Endodermal cell (in vitro differentiated cells): ENCODE data around the gene PYURF. TPM values are rescaled to one million over a fixed set of nuclear protein-coding genes. Genes with fewer than 3 reads are reported as not detected.
A peak's percentile ranks its signal among the peaks of the same experiment; 100 is the strongest.

Experiments used
- DNase-seq: peaks from one replicate; pipeline ENCODE4 v3.0.0-alpha.2; 2017
- H3K27ac ChIP-seq: 2 replicates; pipeline ENCODE4 v1.5.1; 2013; ENCODE audit warnings: mild to moderate bottlenecking, low read depth, low read length, moderate library complexity
- H3K27me3 ChIP-seq: 2 replicates; pipeline ENCODE4 v1.6.1; 2013; ENCODE audit warnings: mild to moderate bottlenecking, low read length, moderate library complexity; ENCODE audit not compliant: insufficient read depth, control insufficient read depth, poor library complexity, severe bottlenecking
- H3K36me3 ChIP-seq: 2 replicates; pipeline ENCODE4 v1.7.0; 2013; ENCODE audit warnings: mild to moderate bottlenecking, low read length, moderate library complexity; ENCODE audit not compliant: control insufficient read depth, insufficient read depth
- H3K4me1 ChIP-seq: one replicate; pipeline ENCODE4 v1.7.0; 2013; ENCODE audit warnings: low read length; ENCODE audit not compliant: control insufficient read depth, insufficient read depth
- H3K4me3 ChIP-seq: 2 replicates; pipeline ENCODE4 v1.5.1; 2013; ENCODE audit warnings: mild to moderate bottlenecking, low read length, moderate library complexity
- H3K9ac ChIP-seq: 2 replicates; pipeline ENCODE4 v1.6.1; 2013; ENCODE audit warnings: mild to moderate bottlenecking, low read length, moderate library complexity; ENCODE audit not compliant: poor library complexity, severe bottlenecking; ENCODE audit errors: extremely low read depth
- H3K9me3 ChIP-seq: 2 replicates; pipeline ENCODE4 v1.6.1; 2013; ENCODE audit warnings: mild to moderate bottlenecking, low read length, moderate library complexity; ENCODE audit not compliant: control insufficient read depth
- H3K27ac Mint-ChIP-seq: 2 replicates; pipeline ENCODE4 v1.8.0; 2020; ENCODE audit warnings: mixed read lengths
- H3K27me3 Mint-ChIP-seq: 2 replicates; pipeline ENCODE4 v1.8.0; 2021; ENCODE audit warnings: mild to moderate bottlenecking, mixed read lengths; ENCODE audit not compliant: insufficient read depth
- H3K36me3 Mint-ChIP-seq: 2 replicates; pipeline ENCODE4 v1.8.0; 2020; ENCODE audit warnings: low read depth, mixed read lengths
- H3K4me1 Mint-ChIP-seq: 2 replicates; pipeline ENCODE4 v1.8.0; 2020; ENCODE audit warnings: mixed read lengths
- H3K4me3 Mint-ChIP-seq: 2 replicates; pipeline ENCODE4 v1.8.0; 2020; ENCODE audit warnings: mild to moderate bottlenecking, moderate library complexity, mixed read lengths
- H3K9me3 Mint-ChIP-seq: 2 replicates; pipeline ENCODE4 v1.8.0; 2020; ENCODE audit warnings: mild to moderate bottlenecking, mixed read lengths
- CTCF ChIP-seq: fragments of 200-600 bp; sonication (generic); conservative IDR thresholded peaks from 2 replicates; pipeline ENCODE4 v1.5.0; 2021; ENCODE audit warnings: antibody characterized with exemption, mild to moderate bottlenecking
- WGBS, 2 experiments: methylation state at CpG; one replicate each; pipeline versions ENCODE4 v1.1.5 to v1.1.7; 2013; ENCODE audit warnings: missing lambda C conversion rate in 2 of 2, mixed read lengths in 1 of 2; ENCODE audit not compliant: insufficient coverage in 1 of 2, insufficient read length in 1 of 2; 5-methylcytosine and 5-hydroxymethylcytosine counted together
- total RNA-seq, 2 donors: library from RNA; stranded (reverse); fragmentation: NEBNext Ultra II Directional in 1 of 2; extraction: Animal tissue kit (Norgen Biotek cat#: 25700) in 1 of 2; gene quantifications; 2 replicates in 1 of 2; 3 replicates in 1 of 2; pipeline ENCODE4 v1.2.1, GENCODE V29; 2021

PYURF gene
- total RNA-seq, 2 donors from 2014 or later, result 47.8 to 58.3 TPM

GRCh38 chr4:88526221-88526815 is 2.7 kb upstream of the PYURF start:
- Histone ChIP-seq H3K27ac (no peak overlapping the region), H3K36me3 (peaks cover 6% of the 10 kb centered on the region), H3K4me3 (no peak overlapping the region), H3K9ac (no peak overlapping the region), H3K9me3 (no peaks in the 10 kb centered on the region), H3K27me3 (no peaks in the 10 kb centered on the region), H3K4me1 (no peaks in the 10 kb centered on the region)
- Mint-ChIP-seq H3K27ac (no peak overlapping the region), H3K4me3 (no peak overlapping the region), H3K4me1 (peaks cover 8% of the 10 kb centered on the region), H3K36me3 (peaks cover under 1% of the 10 kb centered on the region), H3K27me3 (no peaks in the 10 kb centered on the region), H3K9me3 (no peaks in the 10 kb centered on the region)
- DNase-seq, result no peak
- 65 to 92% methylated on average over 1 of the region's 1 CpG for WGBS, 2 experiments
- peak; percentile 59 for TF ChIP-seq CTCF

GRCh38 chr4:88524171-88524570 is 595 bp upstream of the PYURF start:
- H3K27me3 ChIP-seq, result no peaks in the 10 kb centered on the region
- peak overlapping the region; percentile 74 for H3K27ac ChIP-seq
- H3K9me3 Mint-ChIP-seq, result no peaks in the 10 kb centered on the region
- H3K4me1 ChIP-seq, result no peaks in the 10 kb centered on the region
- H3K27me3 Mint-ChIP-seq, result no peaks in the 10 kb centered on the region
- peak overlapping the region; percentile 90 for H3K4me3 Mint-ChIP-seq
- TF ChIP-seq CTCF, result no peak
- peak overlapping the region; percentile 70 for H3K9ac ChIP-seq
- H3K4me3 ChIP-seq, result peak overlapping the region; percentile 92
- H3K9me3 ChIP-seq, result no peaks in the 10 kb centered on the region
- peaks cover 15% of the 10 kb centered on the region for H3K36me3 Mint-ChIP-seq
- no peak for DNase-seq
- H3K36me3 ChIP-seq, result peaks cover 21% of the 10 kb centered on the region
- peak overlapping the region; percentile 87 for H3K27ac Mint-ChIP-seq
- peaks cover 8% of the 10 kb centered on the region for H3K4me1 Mint-ChIP-seq
- 64 to 80% methylated on average over 2 of the region's 2 CpGs for WGBS, 2 experiments

GRCh38 chr4:88522702-88523324 is 763 bp downstream of the PYURF start:
- no peaks in the 10 kb centered on the region for H3K9me3 Mint-ChIP-seq
- Histone ChIP-seq H3K9ac (peak overlapping the region; percentile 70), H3K4me1 (no peaks in the 10 kb centered on the region), H3K4me3 (peak overlapping the region; percentile 92), H3K36me3 (peaks cover 21% of the 10 kb centered on the region), H3K9me3 (no peaks in the 10 kb centered on the region), H3K27me3 (no peaks in the 10 kb centered on the region), H3K27ac (peak overlapping the region; percentile 60)
- peak overlapping the region; percentile 91 for H3K27ac Mint-ChIP-seq
- H3K4me3 Mint-ChIP-seq, result peak overlapping the region; percentile 90
- no peaks in the 10 kb centered on the region for H3K27me3 Mint-ChIP-seq
- peaks cover 8% of the 10 kb centered on the region for H3K4me1 Mint-ChIP-seq
- WGBS, 2 experiments, result 1 to 4% methylated on average over 22 to 28 of the region's 28 CpGs
- DNase-seq, result peak; percentile 69
- peaks cover 15% of the 10 kb centered on the region for H3K36me3 Mint-ChIP-seq
- TF ChIP-seq CTCF, result no peak
